HepG2 (cell line): ENCODE results near the gene KL. TPM values are rescaled to one million over a fixed set of nuclear protein-coding genes. Genes with fewer than 3 reads are reported as not detected.

Experiments used
- ATAC-seq: fragments of 200-7000 bp; cut with Tn5 transposase; 3 replicates; pipeline ENCODE4 v1.9.1; 2020; ENCODE audit warnings: mild to moderate bottlenecking, moderate library complexity
- BruUV-seq: library from RNA; stranded (reverse); fragments of 400-500 nt; replicated peaks from 2 replicates; lab custom pipeline; 2021; lab: Mats Ljungman, UMichigan
- CTCF ChIA-PET: fragments of 300-600 bp; formaldehyde crosslinking; extraction: SDS; loops from one replicate; lab custom pipeline; 2021; ENCODE audit warnings: low total read pairs, inconsistent platforms, low intra/inter-chr PET ratio; lab: Yijun Ruan, JAX
- POLR2A ChIA-PET: fragments of 350-600 bp; sonication (Branson Sonifier 250); formaldehyde crosslinking; loops from one replicate; lab custom pipeline; 2020; ENCODE audit warnings: antibody characterized with exemption, inconsistent platforms; lab: Yijun Ruan, JAX
- DNase-seq: peaks from one replicate; pipeline ENCODE4 v3.0.0-alpha.2; 2015; ENCODE audit warnings: low spot score
- FAIRE-seq: peaks from 3 replicates; lab custom pipeline; 2011; peaks lifted over from hg19 to GRCh38; lab: Jason Lieb, UNC
- H2AFZ ChIP-seq: one replicate; pipeline ENCODE4 v1.6.1; 2011; ENCODE audit warnings: low read length, inconsistent platforms
- H3K27ac ChIP-seq: fragments of 300-600 bp; 3 replicates; pipeline ENCODE4 v1.8.0; 2011; ENCODE audit warnings: mixed run types, mild to moderate bottlenecking, mixed read lengths, low read length, inconsistent platforms; ENCODE audit not compliant: insufficient read depth; ENCODE audit errors: extremely low read length
- H3K27me3 ChIP-seq, 2 experiments: fragments of 200-600 bp in 1 of 2; 2 replicates in 1 of 2; 3 replicates in 1 of 2; pipeline versions ENCODE4 v1.6.0 to v1.8.0; 2011; ENCODE audit warnings: low read length in 2 of 2, mild to moderate bottlenecking in 2 of 2, moderate library complexity in 2 of 2, inconsistent platforms in 1 of 2; ENCODE audit not compliant: insufficient read depth in 2 of 2, control insufficient read depth in 1 of 2
- H3K36me3 ChIP-seq, 2 experiments: fragments of 200-600 bp in 1 of 2; replicated peaks in 1 of 2; 2 replicates in 1 of 2; 3 replicates in 1 of 2; pipeline versions ENCODE4 v1.5.1 to v1.8.0; 2011; ENCODE audit warnings: low read length in 2 of 2, inconsistent platforms in 1 of 2; ENCODE audit not compliant: insufficient read depth in 2 of 2, control insufficient read depth in 1 of 2
- H3K4me1 ChIP-seq: 2 replicates; pipeline ENCODE4 v1.5.1; 2012; ENCODE audit warnings: low read length, inconsistent platforms; ENCODE audit not compliant: insufficient read depth
- H3K4me2 ChIP-seq: 2 replicates; pipeline ENCODE4 v1.6.0; 2011; ENCODE audit warnings: low read depth, low read length, inconsistent platforms
- H3K4me3 ChIP-seq, 3 experiments: fragments of 200-600 bp in 1 of 3; sonication (generic), shearing (Covaris generic) in 1 of 3; replicated peaks in 1 of 3; 2 replicates each; pipeline ENCODE4 v1.5.1; 2011 to 2016; ENCODE audit warnings: low read length in 3 of 3, inconsistent platforms in 2 of 3, low read depth in 2 of 3, mild to moderate bottlenecking in 2 of 3, control low read depth in 1 of 3, mixed read lengths in 1 of 3; ENCODE audit not compliant: insufficient read depth in 1 of 3
- H3K79me2 ChIP-seq: one replicate; pipeline ENCODE4 v1.6.1; 2011; ENCODE audit warnings: low read length, inconsistent platforms; ENCODE audit not compliant: insufficient read depth
- H3K9ac ChIP-seq: 2 replicates; pipeline ENCODE4 v1.6.0; 2011; ENCODE audit warnings: mild to moderate bottlenecking, low read depth, low read length, inconsistent platforms; ENCODE audit not compliant: insufficient read depth
- H3K9me3 ChIP-seq: 2 replicates; pipeline ENCODE4 v1.5.1; 2012; ENCODE audit warnings: mild to moderate bottlenecking, low read length
- H4K20me1 ChIP-seq: 2 replicates; pipeline ENCODE4 v1.6.0; 2011; ENCODE audit warnings: inconsistent platforms, mild to moderate bottlenecking, low read length, moderate library complexity; ENCODE audit not compliant: insufficient read depth
- HMG20B ChIP-seq: conservative IDR thresholded peaks from 2 replicates; pipeline ENCODE4 v1.6.1; 2016; ENCODE audit warnings: missing genetic modification reagents, missing compliant biosample characterization
- KLF13 ChIP-seq: sonication (generic); formaldehyde crosslinking; IDR thresholded peaks from 2 replicates; pipeline ENCODE4 v1.4.0; 2020; ENCODE audit warnings: mild to moderate bottlenecking, missing genetic modification reagents
- SIX1 ChIP-seq: sonication (generic); formaldehyde crosslinking; IDR thresholded peaks from 2 replicates; pipeline ENCODE4 v1.4.0; 2020; ENCODE audit warnings: missing genetic modification reagents, borderline replicate concordance
- SMARCE1 ChIP-seq: fragments of 450-650 bp; IDR thresholded peaks from 2 replicates; pipeline ENCODE4 v1.6.1; 2017; ENCODE audit warnings: borderline replicate concordance
- TEAD3 ChIP-seq: optimal IDR thresholded peaks from 2 replicates; pipeline ENCODE3; 2016; ENCODE audit warnings: borderline replicate concordance
- TGIF2 ChIP-seq: IDR thresholded peaks from 2 replicates; pipeline ENCODE4 v1.6.1; 2016; ENCODE audit warnings: control low read depth, missing compliant biosample characterization
- ZNF235 ChIP-seq: sonication (generic); formaldehyde crosslinking; IDR thresholded peaks from 2 replicates; pipeline ENCODE4 v1.8.1; 2023; ENCODE audit warnings: mild to moderate bottlenecking, missing genetic modification reagents, borderline replicate concordance
- ZNF775 ChIP-seq: sonication (generic); formaldehyde crosslinking; IDR thresholded peaks from 2 replicates; pipeline ENCODE4 v1.4.0; 2020; ENCODE audit warnings: missing genetic modification reagents, mild to moderate bottlenecking, moderate library complexity, borderline replicate concordance
- WGBS: methylation state at CpG from one replicate; pipeline ENCODE4 v1.1.6; 2017; ENCODE audit warnings: low lambda C conversion rate; 5-methylcytosine and 5-hydroxymethylcytosine counted together
- in situ Hi-C: cut with HindIII; loops from 2 replicates; pipeline ENCODE4 v1.10.0; 2017; ENCODE audit warnings: low pct_unique_long_range_greater_than_20kb; ENCODE audit not compliant: extremely low pct_ligation_motif_present
- intact Hi-C: fragments of 100-400 bp; cut with micrococcal nuclease; formaldehyde crosslinking; loops from one replicate; pipeline ENCODE4 v1.10.0; 2022; ENCODE audit not compliant: unreplicated experiment
- polyA plus RNA-seq, 8 experiments: library from polyadenylated mRNA; depleted of rRNA in 3 of 8; stranded (reverse) in 7 of 8; unstranded in 1 of 8; fragments of >200 nt; fragmentation: Illumina TruSeq in 4 of 8; extraction: Trizol in 4 of 8; gene quantifications; 2 replicates each; pipeline versions ENCODE4 v1.2.1 to v1.2.3, GENCODE V29; 2011 to 2016; ENCODE audit warnings: low read depth in 4 of 8, missing spikeins in 1 of 8, mixed read lengths in 1 of 8; ENCODE audit not compliant: insufficient read depth in 1 of 8
- total RNA-seq, 5 experiments: library from RNA; depleted of rRNA; stranded (reverse); fragments of >200 nt; fragmentation: Illumina TruSeq; extraction: Trizol; gene quantifications; 2 replicates each; pipeline ENCODE4 v1.2.3, GENCODE V29; 2016; ENCODE audit warnings: low read depth in 1 of 5
- TF ChIP-seq, protein P1 (sequence below): sonication (generic); formaldehyde crosslinking; IDR thresholded peaks from 2 replicates; pipeline ENCODE4 v1.4.0; 2020; ENCODE audit warnings: missing genetic modification reagents
- TF ChIP-seq, protein P2 (sequence below): sonication (generic); formaldehyde crosslinking; IDR thresholded peaks from 2 replicates; pipeline ENCODE4 v1.4.0; 2020; ENCODE audit warnings: low read depth, missing genetic modification reagents
- TF ChIP-seq, protein P3 (sequence below): sonication (generic); formaldehyde crosslinking; IDR thresholded peaks from 2 replicates; pipeline ENCODE4 v1.8.0; 2023; ENCODE audit warnings: mild to moderate bottlenecking, missing genetic modification reagents
- TF ChIP-seq, protein P4 (sequence below): sonication (generic); formaldehyde crosslinking; IDR thresholded peaks from 2 replicates; pipeline ENCODE4 v1.5.1; 2020; ENCODE audit warnings: mild to moderate bottlenecking, missing genetic modification reagents, moderate library complexity
- TF ChIP-seq, protein P5 (sequence below): sonication (generic); formaldehyde crosslinking; IDR thresholded peaks from 2 replicates; pipeline ENCODE4 v1.5.1; 2020; ENCODE audit warnings: missing genetic modification reagents, mild to moderate bottlenecking, borderline replicate concordance

The KL gene
- total and polyA plus RNA-seq, 2 of the 13 experiments (the other 11 are each of a cell fraction or from before 2014, with no cell fraction given) = not detected

DNA sequence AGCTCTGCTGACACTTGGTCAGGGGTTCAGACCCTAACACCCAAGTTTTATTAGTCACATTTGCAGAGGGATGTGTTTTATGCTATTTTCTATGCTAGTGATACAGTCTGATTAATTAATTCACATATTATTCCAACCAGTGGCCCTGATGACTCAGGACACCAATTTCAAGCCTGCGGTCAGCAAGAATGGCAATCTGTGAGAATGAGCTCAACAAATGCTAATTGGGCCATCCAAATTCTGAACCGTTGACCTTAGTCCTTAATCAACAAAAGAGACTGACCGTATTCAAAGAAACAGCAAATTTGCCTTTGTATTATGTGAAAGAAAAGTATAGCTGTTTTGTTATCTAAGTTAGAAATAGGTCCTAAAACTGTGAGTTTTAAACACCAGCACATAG is 9.6 kb upstream of the KL start:
- Histone ChIP-seq H3K4me1 (peaks cover 18% of the 10 kb centered on the region), H3K4me2 (peak overlapping the region; percentile 10; the same call in 1 of the 2 replicates), H3K27me3 (no peaks in the 10 kb centered on the region), H4K20me1 (no peaks in the 10 kb centered on the region), H3K9ac (no peak overlapping the region), H3K36me3 (no peaks in the 10 kb centered on the region), H3K79me2 (no peaks in the 10 kb centered on the region), H3K4me3 (no peak overlapping the region), H3K27ac (peak overlapping the region; percentile 19), H2AFZ (no peak overlapping the region), H3K9me3 (peaks cover 14% of the 10 kb centered on the region)
- no TSS peak for BruUV-seq
- DNase-seq (no peak), ATAC-seq (no peak), FAIRE-seq (no peak)
- WGBS = 36% methylated on average over 3 of the region's 3 CpGs
- intact Hi-C loops = no loop called here
- ChIA-PET CTCF (no interaction called here), POLR2A (no interaction called here)
- in situ Hi-C loops = no loop called here
- TF ChIP-seq KLF13 (CRISPR knock-in tag) (no peak), ZNF235 (CRISPR knock-in tag) (no peak), HMG20B (no peak), TGIF2 (CRISPR knock-in tag) (no peak), ZNF775 (no peak), SMARCE1 (no peak), TEAD3 (CRISPR knock-in tag) (no peak), SIX1 (CRISPR knock-in tag) (no peak)
- TF ChIP-seq, protein P1, sequence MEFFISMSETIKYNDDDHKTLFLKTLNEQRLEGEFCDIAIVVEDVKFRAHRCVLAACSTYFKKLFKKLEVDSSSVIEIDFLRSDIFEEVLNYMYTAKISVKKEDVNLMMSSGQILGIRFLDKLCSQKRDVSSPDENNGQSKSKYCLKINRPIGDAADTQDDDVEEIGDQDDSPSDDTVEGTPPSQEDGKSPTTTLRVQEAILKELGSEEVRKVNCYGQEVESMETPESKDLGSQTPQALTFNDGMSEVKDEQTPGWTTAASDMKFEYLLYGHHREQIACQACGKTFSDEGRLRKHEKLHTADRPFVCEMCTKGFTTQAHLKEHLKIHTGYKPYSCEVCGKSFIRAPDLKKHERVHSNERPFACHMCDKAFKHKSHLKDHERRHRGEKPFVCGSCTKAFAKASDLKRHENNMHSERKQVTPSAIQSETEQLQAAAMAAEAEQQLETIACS (CRISPR knock-in tag) = no peak
- TF ChIP-seq, protein P2, sequence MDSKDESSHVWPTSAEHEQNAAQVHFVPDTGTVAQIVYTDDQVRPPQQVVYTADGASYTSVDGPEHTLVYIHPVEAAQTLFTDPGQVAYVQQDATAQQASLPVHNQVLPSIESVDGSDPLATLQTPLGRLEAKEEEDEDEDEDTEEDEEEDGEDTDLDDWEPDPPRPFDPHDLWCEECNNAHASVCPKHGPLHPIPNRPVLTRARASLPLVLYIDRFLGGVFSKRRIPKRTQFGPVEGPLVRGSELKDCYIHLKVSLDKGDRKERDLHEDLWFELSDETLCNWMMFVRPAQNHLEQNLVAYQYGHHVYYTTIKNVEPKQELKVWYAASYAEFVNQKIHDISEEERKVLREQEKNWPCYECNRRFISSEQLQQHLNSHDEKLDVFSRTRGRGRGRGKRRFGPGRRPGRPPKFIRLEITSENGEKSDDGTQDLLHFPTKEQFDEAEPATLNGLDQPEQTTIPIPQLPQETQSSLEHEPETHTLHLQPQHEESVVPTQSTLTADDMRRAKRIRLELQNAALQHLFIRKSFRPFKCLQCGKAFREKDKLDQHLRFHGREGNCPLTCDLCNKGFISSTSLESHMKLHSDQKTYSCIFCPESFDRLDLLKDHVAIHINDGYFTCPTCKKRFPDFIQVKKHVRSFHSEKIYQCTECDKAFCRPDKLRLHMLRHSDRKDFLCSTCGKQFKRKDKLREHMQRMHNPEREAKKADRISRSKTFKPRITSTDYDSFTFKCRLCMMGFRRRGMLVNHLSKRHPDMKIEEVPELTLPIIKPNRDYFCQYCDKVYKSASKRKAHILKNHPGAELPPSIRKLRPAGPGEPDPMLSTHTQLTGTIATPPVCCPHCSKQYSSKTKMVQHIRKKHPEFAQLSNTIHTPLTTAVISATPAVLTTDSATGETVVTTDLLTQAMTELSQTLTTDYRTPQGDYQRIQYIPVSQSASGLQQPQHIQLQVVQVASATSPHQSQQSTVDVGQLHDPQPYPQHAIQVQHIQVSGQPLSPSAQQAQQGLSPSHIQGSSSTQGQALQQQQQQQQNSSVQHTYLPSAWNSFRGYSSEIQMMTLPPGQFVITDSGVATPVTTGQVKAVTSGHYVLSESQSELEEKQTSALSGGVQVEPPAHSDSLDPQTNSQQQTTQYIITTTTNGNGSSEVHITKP = no peak
- TF ChIP-seq, protein P3, sequence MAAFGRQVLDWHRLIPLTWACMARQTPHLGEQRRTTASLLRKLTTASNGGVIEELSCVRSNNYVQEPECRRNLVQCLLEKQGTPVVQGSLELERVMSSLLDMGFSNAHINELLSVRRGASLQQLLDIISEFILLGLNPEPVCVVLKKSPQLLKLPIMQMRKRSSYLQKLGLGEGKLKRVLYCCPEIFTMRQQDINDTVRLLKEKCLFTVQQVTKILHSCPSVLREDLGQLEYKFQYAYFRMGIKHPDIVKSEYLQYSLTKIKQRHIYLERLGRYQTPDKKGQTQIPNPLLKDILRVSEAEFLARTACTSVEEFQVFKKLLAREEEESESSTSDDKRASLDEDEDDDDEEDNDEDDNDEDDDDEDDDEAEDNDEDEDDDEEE (CRISPR knock-in tag) = no peak
- TF ChIP-seq, protein P4, sequence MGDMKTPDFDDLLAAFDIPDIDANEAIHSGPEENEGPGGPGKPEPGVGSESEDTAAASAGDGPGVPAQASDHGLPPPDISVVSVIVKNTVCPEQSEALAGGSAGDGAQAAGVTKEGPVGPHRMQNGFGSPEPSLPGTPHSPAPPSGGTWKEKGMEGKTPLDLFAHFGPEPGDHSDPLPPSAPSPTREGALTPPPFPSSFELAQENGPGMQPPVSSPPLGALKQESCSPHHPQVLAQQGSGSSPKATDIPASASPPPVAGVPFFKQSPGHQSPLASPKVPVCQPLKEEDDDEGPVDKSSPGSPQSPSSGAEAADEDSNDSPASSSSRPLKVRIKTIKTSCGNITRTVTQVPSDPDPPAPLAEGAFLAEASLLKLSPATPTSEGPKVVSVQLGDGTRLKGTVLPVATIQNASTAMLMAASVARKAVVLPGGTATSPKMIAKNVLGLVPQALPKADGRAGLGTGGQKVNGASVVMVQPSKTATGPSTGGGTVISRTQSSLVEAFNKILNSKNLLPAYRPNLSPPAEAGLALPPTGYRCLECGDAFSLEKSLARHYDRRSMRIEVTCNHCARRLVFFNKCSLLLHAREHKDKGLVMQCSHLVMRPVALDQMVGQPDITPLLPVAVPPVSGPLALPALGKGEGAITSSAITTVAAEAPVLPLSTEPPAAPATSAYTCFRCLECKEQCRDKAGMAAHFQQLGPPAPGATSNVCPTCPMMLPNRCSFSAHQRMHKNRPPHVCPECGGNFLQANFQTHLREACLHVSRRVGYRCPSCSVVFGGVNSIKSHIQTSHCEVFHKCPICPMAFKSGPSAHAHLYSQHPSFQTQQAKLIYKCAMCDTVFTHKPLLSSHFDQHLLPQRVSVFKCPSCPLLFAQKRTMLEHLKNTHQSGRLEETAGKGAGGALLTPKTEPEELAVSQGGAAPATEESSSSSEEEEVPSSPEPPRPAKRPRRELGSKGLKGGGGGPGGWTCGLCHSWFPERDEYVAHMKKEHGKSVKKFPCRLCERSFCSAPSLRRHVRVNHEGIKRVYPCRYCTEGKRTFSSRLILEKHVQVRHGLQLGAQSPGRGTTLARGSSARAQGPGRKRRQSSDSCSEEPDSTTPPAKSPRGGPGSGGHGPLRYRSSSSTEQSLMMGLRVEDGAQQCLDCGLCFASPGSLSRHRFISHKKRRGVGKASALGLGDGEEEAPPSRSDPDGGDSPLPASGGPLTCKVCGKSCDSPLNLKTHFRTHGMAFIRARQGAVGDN = no peak
- TF ChIP-seq, protein P5, sequence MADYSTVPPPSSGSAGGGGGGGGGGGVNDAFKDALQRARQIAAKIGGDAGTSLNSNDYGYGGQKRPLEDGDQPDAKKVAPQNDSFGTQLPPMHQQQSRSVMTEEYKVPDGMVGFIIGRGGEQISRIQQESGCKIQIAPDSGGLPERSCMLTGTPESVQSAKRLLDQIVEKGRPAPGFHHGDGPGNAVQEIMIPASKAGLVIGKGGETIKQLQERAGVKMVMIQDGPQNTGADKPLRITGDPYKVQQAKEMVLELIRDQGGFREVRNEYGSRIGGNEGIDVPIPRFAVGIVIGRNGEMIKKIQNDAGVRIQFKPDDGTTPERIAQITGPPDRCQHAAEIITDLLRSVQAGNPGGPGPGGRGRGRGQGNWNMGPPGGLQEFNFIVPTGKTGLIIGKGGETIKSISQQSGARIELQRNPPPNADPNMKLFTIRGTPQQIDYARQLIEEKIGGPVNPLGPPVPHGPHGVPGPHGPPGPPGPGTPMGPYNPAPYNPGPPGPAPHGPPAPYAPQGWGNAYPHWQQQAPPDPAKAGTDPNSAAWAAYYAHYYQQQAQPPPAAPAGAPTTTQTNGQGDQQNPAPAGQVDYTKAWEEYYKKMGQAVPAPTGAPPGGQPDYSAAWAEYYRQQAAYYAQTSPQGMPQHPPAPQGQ = no peak
